HG03521 (cell line): ENCODE data around the gene VRK3.
"Not testable (repeated sequence)": the region's sequence is repeated elsewhere in the genome, so short reads cannot be mapped to it uniquely, and the experiment has no call there.

Experiments
- ATAC-seq: cut with Tn5 transposase; IDR thresholded peaks from one replicate; pipeline ENCODE4 v1.9.1; 2021; ENCODE audit warnings: mild to moderate bottlenecking, moderate library complexity; ENCODE audit not compliant: unreplicated experiment

Gene VRK3

GRCh38 chr19:50025022-50025793 is at the start of gene VRK3:
VRK3 (minus strand) TSS chr19:50025372; CDS start chr19:50016162, 9,210 bp downstream.
- peak; percentile 81 for ATAC-seq

GRCh38 chr19:50068382-50068781 is 43.2 kb upstream of the VRK3 start:
- ATAC-seq = not testable (repeated sequence)

- ATAC-seq = no peak
Observed at GRCh38 chr19:50067575-50067974, 42.4 kb upstream of the VRK3 start.

- no peak for ATAC-seq
Observed at GRCh38 chr19:50065938-50066337, 40.8 kb upstream of the VRK3 start.

GRCh38 chr19:50061650-50062049 is 36.5 kb upstream of the VRK3 start:
- ATAC-seq = no peak

- ATAC-seq = no peak
Observed at GRCh38 chr19:50060107-50060506, 34.9 kb upstream of the VRK3 start.

- ATAC-seq = no peak
Observed at GRCh38 chr19:50059045-50059444, 33.9 kb upstream of the VRK3 start.

- ATAC-seq = no peak
Observed at GRCh38 chr19:50058425-50058824, 33.3 kb upstream of the VRK3 start.

GRCh38 chr19:50053119-50053518 is 27.9 kb upstream of the VRK3 start:
- ATAC-seq = no peak

GRCh38 chr19:50051964-50052363 is 26.8 kb upstream of the VRK3 start:
- ATAC-seq = no peak

- not testable (repeated sequence) for ATAC-seq
Observed at GRCh38 chr19:50051228-50051895, 26.2 kb upstream of the VRK3 start.

- ATAC-seq = no peak
Observed at GRCh38 chr19:50050406-50051227, 25.4 kb upstream of the VRK3 start.

GRCh38 chr19:50047671-50048070 is 22.5 kb upstream of the VRK3 start:
- no peak for ATAC-seq

GRCh38 chr19:50046649-50047503 is 21.7 kb upstream of the VRK3 start:
- no peak for ATAC-seq

- no peak for ATAC-seq
Observed at GRCh38 chr19:50044922-50045321, 19.8 kb upstream of the VRK3 start.

GRCh38 chr19:50043967-50044366 is 18.8 kb upstream of the VRK3 start:
- ATAC-seq = no peak

GRCh38 chr19:50042363-50043024 is 17.3 kb upstream of the VRK3 start:
- no peak for ATAC-seq

- no peak for ATAC-seq
Observed at GRCh38 chr19:50040967-50041366, 15.8 kb upstream of the VRK3 start.

GRCh38 chr19:50039968-50040367 is 14.8 kb upstream of the VRK3 start:
- ATAC-seq = no peak

GRCh38 chr19:50036908-50037307 is 11.7 kb upstream of the VRK3 start:
- no peak for ATAC-seq
